ENCODE measurements around the gene PRR5L. TPM values are rescaled to one million over a fixed set of nuclear protein-coding genes. Genes with fewer than 3 reads are reported as not detected.

Gene PRR5L
- polyA plus RNA-seq, 1 of the 3 experiments (the other 2 are of a cell fraction), result 0.46 TPM

DNA sequence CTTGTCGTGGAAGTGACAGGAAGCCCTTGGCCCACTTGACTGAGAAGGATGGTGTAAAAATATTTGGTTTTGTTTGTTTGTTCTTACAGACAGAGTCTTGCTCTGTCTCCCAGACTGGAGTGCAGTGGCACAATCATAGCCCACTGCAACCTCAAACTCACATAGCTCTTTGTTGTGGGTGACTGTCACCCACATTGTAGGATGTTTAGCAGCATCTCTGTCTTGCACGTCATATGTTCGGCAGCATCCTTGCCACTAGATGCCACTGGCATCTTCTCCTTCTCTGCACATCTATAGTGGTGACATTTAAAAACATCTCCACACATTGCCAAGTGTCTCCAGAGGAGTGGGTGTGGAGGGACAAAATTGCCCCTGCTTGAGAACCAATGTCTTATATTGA lies 56.8 kb downstream of the PRR5L start:
- H3K4me1 ChIP-seq (ENCODE audit: control insufficient read depth in 1 of 2, insufficient read depth in 2 of 2, low read depth in 1 of 2, low read length in 1 of 2), result peaks cover 0 to 13% of the 10 kb centered on the region in 2 experiments; a peak in 1 of 4 replicates
- no peak overlapping the region for H3K27ac ChIP-seq (ENCODE audit: low read depth in 2 of 2, low read length in 1 of 2)
- H3K36me3 ChIP-seq (replicated peaks in 1 of 2; ENCODE audit: control insufficient read depth in 1 of 2, insufficient read depth in 2 of 2, low read length in 1 of 2), result no peaks in the 10 kb centered on the region
- no peaks in the 10 kb centered on the region for H3F3A ChIP-seq (replicated peaks; ENCODE audit: insufficient read depth)
- no peaks in the 10 kb centered on the region for H3K9me2 ChIP-seq
- ChIA-PET CTCF (interaction anchor here (0.9 kb wide), 1 partner anchor 25 kb away, joined by 3 read pairs; no protein-coding TSS in a partner anchor), POLR2A (no interaction called here)
- no peak overlapping the region for H3K4me3 ChIP-seq (ENCODE audit: low read depth in 2 of 2, low read length in 1 of 2)
- 84% methylated on average over 3 of the region's 3 CpGs for WGBS (ENCODE audit: low lambda C conversion rate)
- no peak for DNase-seq
- no peak for TF ChIP-seq YY1 (IDR thresholded peaks at IDR 0.05; ENCODE audit: low read depth)
- TF ChIP-seq ELF1 (IDR thresholded peaks at IDR 0.05), result no peak
- TF ChIP-seq JUND (IDR thresholded peaks at IDR 0.05), result no peak
- TF ChIP-seq GATA2 (CRISPR knock-in tag; IDR thresholded peaks at IDR 0.05), result no peak
- TF ChIP-seq TCF12 (IDR thresholded peaks at IDR 0.05), result no peak
- TF ChIP-seq SMC3 (IDR thresholded peaks at IDR 0.05; ENCODE audit: low read depth, low read length), result no peak
- no peaks in the 10 kb centered on the region for H3K79me2 ChIP-seq (ENCODE audit: insufficient read depth)
- H4K20me1 ChIP-seq (ENCODE audit: insufficient read depth), result no peaks in the 10 kb centered on the region
- no peaks in the 10 kb centered on the region for H3K27me3 ChIP-seq (ENCODE audit: insufficient read depth)
- no peaks in the 10 kb centered on the region for H3K9me3 ChIP-seq
- no peak overlapping the region for H2AFZ ChIP-seq (ENCODE audit: low read depth)
- no peak overlapping the region for H3K4me2 ChIP-seq
- H3K9ac ChIP-seq, result no peak overlapping the region

DNA sequence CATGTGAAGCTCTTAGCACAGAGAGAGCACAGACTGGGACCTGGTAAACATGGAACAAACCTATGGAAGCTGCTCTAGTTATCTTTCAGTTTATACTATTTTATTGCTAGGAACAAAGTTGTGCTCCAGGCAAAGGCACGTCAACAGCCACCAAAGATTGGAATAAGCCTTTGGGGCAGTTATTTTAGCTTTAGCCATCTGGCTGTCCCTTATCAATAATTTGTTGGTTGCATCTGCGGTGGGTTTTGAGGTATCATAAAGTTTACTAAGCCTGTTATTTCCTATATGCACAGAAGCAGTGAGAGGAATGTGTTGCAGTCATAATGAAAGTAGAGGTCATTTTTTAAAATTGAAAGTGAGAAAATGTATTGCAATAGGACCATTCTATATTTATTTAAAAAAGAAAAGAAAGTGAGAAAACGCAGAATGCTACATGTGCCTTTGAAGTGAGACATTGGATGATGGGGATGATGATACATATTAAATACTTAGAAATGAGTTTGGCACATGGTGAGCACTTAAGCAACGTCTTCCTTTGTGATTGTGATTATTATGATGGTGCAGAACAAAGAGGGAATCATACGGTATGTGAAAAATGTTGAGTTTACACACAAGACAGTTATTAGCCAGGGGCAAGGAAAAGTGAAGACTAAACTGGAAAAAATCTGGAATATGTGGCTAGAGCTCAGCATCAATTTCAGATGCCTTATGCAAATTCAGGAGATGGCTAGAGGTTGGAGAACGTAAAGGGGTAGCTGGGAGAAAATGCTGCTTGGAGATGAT lies 58.3 kb downstream of the PRR5L start:
- 50% methylated on average over 6 of the region's 6 CpGs for WGBS (ENCODE audit: low lambda C conversion rate)
- Histone ChIP-seq H4K20me1 (ENCODE audit: insufficient read depth) (no peaks in the 10 kb centered on the region), H3K27ac (ENCODE audit: low read depth in 2 of 2, low read length in 1 of 2) (no peak overlapping the region), H3K27me3 (ENCODE audit: insufficient read depth) (no peaks in the 10 kb centered on the region), H3F3A (replicated peaks; ENCODE audit: insufficient read depth) (no peaks in the 10 kb centered on the region), H3K9ac (no peak overlapping the region), H3K79me2 (ENCODE audit: insufficient read depth) (no peaks in the 10 kb centered on the region), H2AFZ (ENCODE audit: low read depth) (peak overlapping the region; percentile 49; the same call in 1 of the 2 replicates), H3K9me3 (no peaks in the 10 kb centered on the region), H3K36me3 (replicated peaks in 1 of 2; ENCODE audit: control insufficient read depth in 1 of 2, insufficient read depth in 2 of 2, low read length in 1 of 2) (no peaks in the 10 kb centered on the region), H3K4me1 (ENCODE audit: control insufficient read depth in 1 of 2, insufficient read depth in 2 of 2, low read depth in 1 of 2, low read length in 1 of 2) (peaks cover 0 to 13% of the 10 kb centered on the region in 2 experiments; a peak in 1 of 4 replicates), H3K4me3 (ENCODE audit: low read depth in 2 of 2, low read length in 1 of 2) (no peak overlapping the region), H3K4me2 (peak overlapping the region; percentile 51), H3K9me2 (no peaks in the 10 kb centered on the region)
- ChIA-PET POLR2A (no interaction called here), CTCF (interaction anchor here (0.9 kb wide), 1 partner anchor 22 kb away, joined by 3 read pairs; no protein-coding TSS in a partner anchor)
- TF ChIP-seq GABPA (IDR thresholded peaks at IDR 0.05; ENCODE audit: low read depth) (no peak), EZH2phosphoT487 (IDR thresholded peaks at IDR 0.05; ENCODE audit: borderline replicate concordance, low read depth) (no peak), NRF1 (IDR thresholded peaks at IDR 0.05; ENCODE audit: low read depth, low read length) (no peak), SIN3A (IDR thresholded peaks at IDR 0.05; ENCODE audit: borderline replicate concordance, low read depth, low read length) (no peak), FOXJ3 (CRISPR knock-in tag; IDR thresholded peaks at IDR 0.05) (no peak), GATA2 (CRISPR knock-in tag; IDR thresholded peaks at IDR 0.05) (no peak), SMC3 (IDR thresholded peaks at IDR 0.05; ENCODE audit: low read depth, low read length) (no peak), RCOR1 (IDR thresholded peaks at IDR 0.05; ENCODE audit: low read length) (no peak), POLR2AphosphoS5 (IDR thresholded peaks at IDR 0.05; ENCODE audit: low read depth, low read length) (no peak), RFX5 (IDR thresholded peaks at IDR 0.05; ENCODE audit: low read length) (no peak), TCF12 (IDR thresholded peaks at IDR 0.05) (no peak), FOXM1 (IDR thresholded peaks at IDR 0.05; ENCODE audit: low read depth) (no peak)
- TF ChIP-seq, protein P1, sequence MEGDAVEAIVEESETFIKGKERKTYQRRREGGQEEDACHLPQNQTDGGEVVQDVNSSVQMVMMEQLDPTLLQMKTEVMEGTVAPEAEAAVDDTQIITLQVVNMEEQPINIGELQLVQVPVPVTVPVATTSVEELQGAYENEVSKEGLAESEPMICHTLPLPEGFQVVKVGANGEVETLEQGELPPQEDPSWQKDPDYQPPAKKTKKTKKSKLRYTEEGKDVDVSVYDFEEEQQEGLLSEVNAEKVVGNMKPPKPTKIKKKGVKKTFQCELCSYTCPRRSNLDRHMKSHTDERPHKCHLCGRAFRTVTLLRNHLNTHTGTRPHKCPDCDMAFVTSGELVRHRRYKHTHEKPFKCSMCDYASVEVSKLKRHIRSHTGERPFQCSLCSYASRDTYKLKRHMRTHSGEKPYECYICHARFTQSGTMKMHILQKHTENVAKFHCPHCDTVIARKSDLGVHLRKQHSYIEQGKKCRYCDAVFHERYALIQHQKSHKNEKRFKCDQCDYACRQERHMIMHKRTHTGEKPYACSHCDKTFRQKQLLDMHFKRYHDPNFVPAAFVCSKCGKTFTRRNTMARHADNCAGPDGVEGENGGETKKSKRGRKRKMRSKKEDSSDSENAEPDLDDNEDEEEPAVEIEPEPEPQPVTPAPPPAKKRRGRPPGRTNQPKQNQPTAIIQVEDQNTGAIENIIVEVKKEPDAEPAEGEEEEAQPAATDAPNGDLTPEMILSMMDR (IDR thresholded peaks at IDR 0.05), result no peak
- TF ChIP-seq, protein P2, sequence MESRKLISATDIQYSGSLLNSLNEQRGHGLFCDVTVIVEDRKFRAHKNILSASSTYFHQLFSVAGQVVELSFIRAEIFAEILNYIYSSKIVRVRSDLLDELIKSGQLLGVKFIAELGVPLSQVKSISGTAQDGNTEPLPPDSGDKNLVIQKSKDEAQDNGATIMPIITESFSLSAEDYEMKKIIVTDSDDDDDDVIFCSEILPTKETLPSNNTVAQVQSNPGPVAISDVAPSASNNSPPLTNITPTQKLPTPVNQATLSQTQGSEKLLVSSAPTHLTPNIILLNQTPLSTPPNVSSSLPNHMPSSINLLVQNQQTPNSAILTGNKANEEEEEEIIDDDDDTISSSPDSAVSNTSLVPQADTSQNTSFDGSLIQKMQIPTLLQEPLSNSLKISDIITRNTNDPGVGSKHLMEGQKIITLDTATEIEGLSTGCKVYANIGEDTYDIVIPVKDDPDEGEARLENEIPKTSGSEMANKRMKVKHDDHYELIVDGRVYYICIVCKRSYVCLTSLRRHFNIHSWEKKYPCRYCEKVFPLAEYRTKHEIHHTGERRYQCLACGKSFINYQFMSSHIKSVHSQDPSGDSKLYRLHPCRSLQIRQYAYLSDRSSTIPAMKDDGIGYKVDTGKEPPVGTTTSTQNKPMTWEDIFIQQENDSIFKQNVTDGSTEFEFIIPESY (IDR thresholded peaks at IDR 0.05; ENCODE audit: borderline replicate concordance, low read depth), result no peak
- TF ChIP-seq, protein P3, sequence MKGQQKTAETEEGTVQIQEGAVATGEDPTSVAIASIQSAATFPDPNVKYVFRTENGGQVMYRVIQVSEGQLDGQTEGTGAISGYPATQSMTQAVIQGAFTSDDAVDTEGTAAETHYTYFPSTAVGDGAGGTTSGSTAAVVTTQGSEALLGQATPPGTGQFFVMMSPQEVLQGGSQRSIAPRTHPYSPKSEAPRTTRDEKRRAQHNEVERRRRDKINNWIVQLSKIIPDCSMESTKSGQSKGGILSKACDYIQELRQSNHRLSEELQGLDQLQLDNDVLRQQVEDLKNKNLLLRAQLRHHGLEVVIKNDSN (IDR thresholded peaks at IDR 0.05; ENCODE audit: borderline replicate concordance, low read depth), result no peak
- DNase-seq, result no peak

All from SK-N-SH (cell line).